ENCODE measurements around the gene IPO4. TPM values are rescaled to one million over a fixed set of nuclear protein-coding genes. Genes with fewer than 3 reads are reported as not detected.

IPO4 gene
- total and polyA plus RNA-seq, 10 of the 15 experiments (the other 5 are each of a cell fraction or from before 2014, with no cell fraction given), result 7.8 to 139 (median 37.6) TPM

- intact Hi-C loops (cut with micrococcal nuclease; ENCODE audit: unreplicated experiment) (loop anchor here (1.0 kb wide), 1 partner anchor 53 kb away; the partner anchor contains the start of gene CHMP4A), in situ Hi-C loops (cut with MboI) (no loop called here)
- ChIA-PET SMC1A (ENCODE audit: uncharacterized antibody, unreplicated experiment) (interaction anchor here (0.7 to 4.9 kb wide), 16 partner anchors 9 to 194 kb away, joined by 3 to 54 read pairs (median 11); partner anchors contain the start of genes DCAF11, EMC9, IPO4 and NRL), RAD21 (ENCODE audit: unreplicated experiment) (interaction anchor here (0.7 to 4.5 kb wide), 17 partner anchors 13 to 148 kb away, joined by 3 to 60 read pairs (median 12); partner anchors contain the start of genes CIDEB, DCAF11, EMC9 and IPO4), POLR2A (interaction anchor here (0.6 to 4.8 kb wide), 16 partner anchors 9 to 499 kb away, joined by 3 to 99 read pairs (median 18); partner anchors contain the start of genes DCAF11, EMC9, IPO4 and MDP1), CTCF (interaction anchor here (0.8 to 4.2 kb wide), 21 partner anchors 10 to 528 kb away, joined by 3 to 63 read pairs (median 8); partner anchors contain the start of genes CARMIL3, CHMP4A, CIDEB and DCAF11)
- DNase-seq (ENCODE audit: low read depth, low spot score) (no peak), ATAC-seq (no peak), FAIRE-seq (no peak)
- Histone ChIP-seq H3K4me3 (no peak overlapping the region), H4K20me1 (ENCODE audit: control insufficient read depth, insufficient read depth) (no peaks in the 10 kb centered on the region), H2AFZ (ENCODE audit: control insufficient read depth, low read depth, low read length) (no peak overlapping the region), H3K4me2 (ENCODE audit: control insufficient read depth, insufficient read depth) (no peak overlapping the region; the same call in 1 of the 2 replicates), H3K9me3 (replicated peaks; ENCODE audit: control insufficient read depth, insufficient read depth, low read length) (no peaks in the 10 kb centered on the region), H3K27me3 (replicated peaks in 1 of 2; ENCODE audit: control insufficient read depth in 2 of 2, insufficient read depth in 2 of 2, low read length in 1 of 2) (no peaks in the 10 kb centered on the region), H3K9ac (ENCODE audit: control insufficient read depth, insufficient read depth, low read length) (no peak overlapping the region), H3K27ac (ENCODE audit: control insufficient read depth, insufficient read depth) (peak overlapping the region; percentile 96), H3K36me3 (ENCODE audit: control insufficient read depth in 2 of 2, insufficient read depth in 2 of 2, low read length in 1 of 2) (peaks cover 39 to 45% of the 10 kb centered on the region in 2 experiments), H3K79me2 (ENCODE audit: control insufficient read depth, insufficient read depth, low read length) (peaks cover 39% of the 10 kb centered on the region), H3K4me1 (ENCODE audit: control insufficient read depth, insufficient read depth, low read length) (peaks cover 32% of the 10 kb centered on the region)
- WGBS (ENCODE audit: insufficient coverage, insufficient replicate concordance, low lambda C conversion rate, missing lambda C conversion rate), result 97% methylated on average over 11 of the region's 11 CpGs
- BruUV-seq (replicated peaks), result no TSS peak
- TF ChIP-seq ZNF217 (IDR thresholded peaks at IDR 0.05) (no peak), SMARCA5 (IDR thresholded peaks at IDR 0.05) (no peak), POLR2A (IDR thresholded peaks at IDR 0.05; ENCODE audit: low read depth, low read length) (peak; percentile 41; the same call in 1 of the 2 replicates), ASH2L (IDR thresholded peaks at IDR 0.05; ENCODE audit: borderline replicate concordance, low read depth) (no peak)
These were observed 28.7 kb downstream of the IPO4 start for GRCh38 chr14:24159777-24160498.

DNA sequence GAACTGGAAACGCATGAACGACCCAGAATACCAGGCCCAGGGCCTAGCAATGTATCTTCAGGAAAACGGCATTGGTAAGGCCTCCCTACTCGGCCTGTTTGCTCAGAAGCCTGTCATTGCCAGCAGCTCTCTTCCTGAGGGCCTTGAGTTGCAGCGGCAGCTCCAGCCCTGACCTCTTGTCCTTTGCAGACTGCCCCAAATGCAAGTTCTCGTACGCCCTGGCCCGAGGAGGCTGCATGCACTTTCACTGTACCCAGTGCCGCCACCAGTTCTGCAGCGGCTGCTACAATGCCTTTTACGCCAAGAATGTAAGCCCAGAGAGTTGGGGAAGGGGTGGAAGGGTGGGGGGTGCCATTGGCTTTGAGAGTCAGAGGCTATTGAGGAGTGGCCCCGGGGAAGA is 31.3 kb downstream of the IPO4 start:
- H3K36me3 ChIP-seq (ENCODE audit: control insufficient read depth in 2 of 2, insufficient read depth in 2 of 2, low read length in 1 of 2), result peaks cover 25 to 29% of the 10 kb centered on the region in 2 experiments
- no TSS peak for BruUV-seq (replicated peaks)
- H2AFZ ChIP-seq (ENCODE audit: control insufficient read depth, low read depth, low read length), result no peak overlapping the region
- H3K27ac ChIP-seq (ENCODE audit: control insufficient read depth, insufficient read depth), result no peak overlapping the region
- H3K79me2 ChIP-seq (ENCODE audit: control insufficient read depth, insufficient read depth, low read length), result peaks cover 14% of the 10 kb centered on the region
- SMC1A ChIA-PET (ENCODE audit: uncharacterized antibody, unreplicated experiment), result no interaction called here
- TF ChIP-seq POLR2A (IDR thresholded peaks at IDR 0.05; ENCODE audit: low read depth, low read length) (peak; percentile 25; the same call in 1 of the 2 replicates), BACH1 (IDR thresholded peaks at IDR 0.05; ENCODE audit: borderline replicate concordance) (no peak)
- in situ Hi-C loops (cut with MboI), result no loop called here
- no peaks in the 10 kb centered on the region for H3K9me3 ChIP-seq (replicated peaks; ENCODE audit: control insufficient read depth, insufficient read depth, low read length)
- DNase-seq (ENCODE audit: low read depth, low spot score) (no peak), FAIRE-seq (no peak), ATAC-seq (no peak)
- no peak overlapping the region for H3K4me3 ChIP-seq
- RAD21 ChIA-PET (ENCODE audit: unreplicated experiment), result no interaction called here
- H3K4me1 ChIP-seq (ENCODE audit: control insufficient read depth, insufficient read depth, low read length), result peaks cover 11% of the 10 kb centered on the region
- intact Hi-C loops (cut with micrococcal nuclease; ENCODE audit: unreplicated experiment), result no loop called here
- H3K27me3 ChIP-seq (replicated peaks in 1 of 2; ENCODE audit: control insufficient read depth in 2 of 2, insufficient read depth in 2 of 2, low read length in 1 of 2), result no peaks in the 10 kb centered on the region
- no peaks in the 10 kb centered on the region for H4K20me1 ChIP-seq (ENCODE audit: control insufficient read depth, insufficient read depth)
- WGBS (ENCODE audit: insufficient coverage, insufficient replicate concordance, low lambda C conversion rate, missing lambda C conversion rate), result 94% methylated on average over 12 of the region's 12 CpGs
- H3K4me2 ChIP-seq (ENCODE audit: control insufficient read depth, insufficient read depth), result no peak overlapping the region
- no peak overlapping the region for H3K9ac ChIP-seq (ENCODE audit: control insufficient read depth, insufficient read depth, low read length)
- CTCF ChIA-PET, result interaction anchor here (0.6 kb wide), 1 partner anchor 20 kb away, joined by 5 read pairs; no protein-coding TSS in a partner anchor
- POLR2A ChIA-PET, result interaction anchor here (0.8 to 1.3 kb wide), 3 partner anchors 10 to 39 kb away, joined by 3 to 7 read pairs (median 3); partner anchors contain the start of genes PSME2 and RNF31

Data from GM12878 (cell line).